Epithelial cell of alveolus of lung (primary cell): ENCODE results near the gene PCDHA10. TPM values are rescaled to one million over a fixed set of nuclear protein-coding genes. Genes with fewer than 3 reads are reported as not detected.

ENCODE experiments used
- total RNA-seq: library from RNA; depleted of rRNA; stranded (reverse); fragments of >200 nt; gene quantifications from 2 replicates; pipeline ENCODE4 v1.2.1, GENCODE V29; 2015

PCDHA10 gene
- total RNA-seq, 1 donor from 2014 or later: not detected

Other genes starting within 250 kb of the PCDHA10 start
- gene CD14, start 222.7 kb upstream of the PCDHA10 start, total RNA-seq: 0.26 and 1.8 TPM in 2 replicates
- gene TMCO6, start 216.4 kb upstream of the PCDHA10 start, total RNA-seq: 4.9 and 50.5 TPM in 2 replicates
- gene NDUFA2, start 208.3 kb upstream of the PCDHA10 start, total RNA-seq: 58.6 and 67.5 TPM in 2 replicates
- gene IK, start 208.1 kb upstream of the PCDHA10 start, total RNA-seq: 63.4 and 92.9 TPM in 2 replicates
- 16.8 and 16.9 TPM in 2 replicates for gene WDR55, start 191.0 kb upstream of the PCDHA10 start, total RNA-seq
- 0.26 and 0.64 TPM in 2 replicates for gene DND1, start 182.3 kb upstream of the PCDHA10 start, total RNA-seq
- gene HARS1, start 164.5 kb upstream of the PCDHA10 start, total RNA-seq: 41.6 and 81.6 TPM in 2 replicates
- 23.9 and 25.6 TPM in 2 replicates for gene HARS2, start 164.4 kb upstream of the PCDHA10 start, total RNA-seq
- 30.4 TPM in 2 replicates for gene ZMAT2, start 155.4 kb upstream of the PCDHA10 start, total RNA-seq
- not detected in 2 replicates for gene PCDHA1, start 69.8 kb upstream of the PCDHA10 start, total RNA-seq
- not detected in 2 replicates for gene PCDHA2, start 61.0 kb upstream of the PCDHA10 start, total RNA-seq
- gene PCDHA3, start 54.8 kb upstream of the PCDHA10 start, total RNA-seq: under 0.01 TPM in 1 of 2 replicates, not detected in the other
- gene PCDHA4, start 48.8 kb upstream of the PCDHA10 start, total RNA-seq: 0.48 TPM in 1 of 2 replicates, not detected in the other
- gene PCDHA5, start 34.3 kb upstream of the PCDHA10 start, total RNA-seq: not detected in 2 replicates
- not detected in 2 replicates for gene PCDHA6, start 27.9 kb upstream of the PCDHA10 start, total RNA-seq
- under 0.01 TPM in 1 of 2 replicates, not detected in the other for gene PCDHA7, start 21.6 kb upstream of the PCDHA10 start, total RNA-seq
- gene PCDHA8, start 14.7 kb upstream of the PCDHA10 start, total RNA-seq: not detected in 2 replicates
- under 0.01 TPM in 1 of 2 replicates, not detected in the other for gene PCDHA9, start 7.5 kb upstream of the PCDHA10 start, total RNA-seq
- not detected in 2 replicates for gene PCDHA11, start 13.1 kb downstream of the PCDHA10 start, total RNA-seq
- under 0.01 TPM in 1 of 2 replicates, not detected in the other for gene PCDHA12, start 19.4 kb downstream of the PCDHA10 start, total RNA-seq
- not detected in 2 replicates for gene PCDHA13, start 26.2 kb downstream of the PCDHA10 start, total RNA-seq
- gene PCDHAC1, start 70.4 kb downstream of the PCDHA10 start, total RNA-seq: 0.26 TPM in 1 of 2 replicates, not detected in the other
- gene PCDHAC2, start 110.6 kb downstream of the PCDHA10 start, total RNA-seq: 0.39 TPM in 1 of 2 replicates, not detected in the other
- gene PCDHB1, start 195.5 kb downstream of the PCDHA10 start, total RNA-seq: not detected in 2 replicates
- gene PCDHB2, start 238.7 kb downstream of the PCDHA10 start, total RNA-seq: under 0.01 and 1.2 TPM in 2 replicates
- 0.13 and 0.16 TPM in 2 replicates for gene PCDHB3, start 244.6 kb downstream of the PCDHA10 start, total RNA-seq